ENCODE data around the gene TTC28. TPM values are rescaled to one million over a fixed set of nuclear protein-coding genes. Genes with fewer than 3 reads are reported as not detected.
"Not testable (repeated sequence)": the region's sequence is repeated elsewhere in the genome, so short reads cannot be mapped to it uniquely, and the experiment has no call there.

TTC28 gene
- 10 to 100 TPM; 26.1 to 75.6 (median 36.7) TPM for total RNA-seq
- 1 to 10 TPM; 3.4 to 9.6 (median 6.6) TPM for polyA plus RNA-seq
- long read RNA-seq, donor 1, result 0 reads
- long read RNA-seq, donor 2, result 0 reads
- long read RNA-seq, donor 3, partial matches to known transcripts, result 6 of 6 reads
- long read RNA-seq, donor 3, other reads (novel, unspliced or antisense), result 0 of 6 reads
- long read RNA-seq, donor 4, partial matches to known transcripts, result 0 of 3 reads
- long read RNA-seq, donor 4, other reads (novel, unspliced or antisense), result 3 of 3 reads
- long read RNA-seq, donor 5, full-length matches to known transcripts, result 3 of 18 reads
- long read RNA-seq, donor 5, partial matches to known transcripts, result 9 of 18 reads
- long read RNA-seq, donor 5, other reads (novel, unspliced or antisense), result 6 of 18 reads
- long read RNA-seq, donor 6, partial matches to known transcripts, result 0 of 2 reads
- long read RNA-seq, donor 6, other reads (novel, unspliced or antisense), result 2 of 2 reads
- long read RNA-seq, donor 7, partial matches to known transcripts, result 0 of 1 reads
- long read RNA-seq, donor 7, other reads (novel, unspliced or antisense), result 0 of 1 reads
- long read RNA-seq, donor 8, partial matches to known transcripts, result 0 of 1 reads
- long read RNA-seq, donor 8, other reads (novel, unspliced or antisense), result 0 of 1 reads
- long read RNA-seq, donor 9, result 0 reads
- long read RNA-seq, donor 10, partial matches to known transcripts, result 0 of 1 reads
- long read RNA-seq, donor 10, other reads (novel, unspliced or antisense), result 0 of 1 reads

DNA sequence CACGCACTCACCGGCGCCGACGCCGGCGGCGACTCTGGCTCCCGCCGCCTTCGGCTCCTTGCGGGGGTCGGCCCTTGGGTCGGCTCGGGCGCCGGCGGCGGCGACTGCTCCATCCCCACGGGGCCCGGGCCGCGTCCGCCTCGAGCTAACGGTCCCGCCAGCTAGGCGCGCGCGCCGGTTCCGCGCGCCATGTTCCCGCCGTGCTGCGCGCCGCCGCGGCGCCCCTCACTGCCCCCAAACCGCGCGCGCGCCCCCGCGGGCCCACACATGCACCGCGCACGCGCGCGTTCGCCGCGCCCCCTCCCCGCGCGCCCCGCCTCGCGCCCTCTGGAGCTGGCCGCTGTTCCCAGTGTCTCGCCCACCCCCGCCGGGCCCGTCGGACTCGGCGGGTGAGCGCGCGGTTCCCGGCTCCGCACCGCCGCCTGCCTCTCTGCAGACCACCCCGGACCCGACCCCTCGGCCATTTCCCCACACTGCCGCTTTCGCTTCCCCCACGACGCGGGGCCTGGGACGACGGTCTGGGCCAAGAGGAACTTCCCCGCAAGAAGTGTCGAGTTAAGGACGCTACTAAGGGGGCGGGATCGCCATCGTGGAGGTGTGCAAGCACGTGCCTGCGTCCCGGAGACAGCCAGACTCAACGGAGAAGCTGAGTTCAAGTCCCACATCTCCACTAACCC is at the start of gene TTC28:
Gene TTC28, minus strand, starts transcription at position 230 of the 677 bp plus-strand sequence. Its CDS starts 117 bp downstream, at position 113.
- H3K36me3 ChIP-seq (replicated peaks in 1 of 2); H3K27me3 ChIP-seq; intact Hi-C loops (cut with DNase I); H3K9me3 ChIP-seq (replicated peaks in 1 of 3); H3K4me1 ChIP-seq (replicated peaks in 1 of 2): not testable (repeated sequence)
- peak within 1 kb of the TSS in 3 of 5 donors; percentile 62 to 82 (median 70) for H3K27ac ChIP-seq
- peak within 1 kb of the TSS in 3 of 4 donors; percentile 60 to 94 (median 73) for H3K4me3 ChIP-seq
- peak; percentile 70 to 89 (median 84) for DNase-seq
- TF ChIP-seq POLR2A (IDR thresholded peaks at IDR 0.05), result peak; percentile 18 to 47
- 0 to 9% (median 3%) methylated on average over 19 to 101 of the region's 101 CpGs for WGBS, 4 donors

DNA sequence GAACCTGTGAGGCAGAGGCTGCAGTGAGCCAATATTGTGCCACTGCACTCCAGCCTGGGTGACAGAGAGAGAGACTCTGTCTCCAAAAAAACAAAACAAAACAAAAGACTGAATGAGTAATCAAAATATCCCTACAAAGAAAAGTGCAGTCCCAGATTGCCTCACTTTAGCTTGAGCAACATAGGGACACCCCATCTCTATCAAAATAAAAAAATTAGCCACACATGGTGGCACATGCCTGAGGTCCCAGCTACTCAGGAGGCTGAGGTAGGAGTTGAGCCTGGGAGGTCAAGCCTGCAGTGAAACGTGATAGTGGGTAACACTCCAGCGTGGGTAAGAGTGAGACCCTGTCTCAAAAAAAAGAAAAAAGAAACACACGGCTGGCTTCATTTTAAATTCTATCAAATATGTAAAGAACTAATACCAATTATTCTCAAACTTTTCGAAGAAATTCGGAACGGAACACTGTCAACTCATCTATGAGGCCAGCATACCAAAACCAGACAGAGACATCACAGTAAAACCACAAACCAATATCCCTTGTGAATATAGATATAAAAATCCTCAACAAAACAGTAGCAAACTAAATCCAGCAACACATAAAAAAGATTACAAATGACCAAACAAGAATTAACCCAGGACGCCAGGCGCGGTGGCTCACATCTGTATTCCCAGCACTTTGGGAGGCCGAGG is 49.1 kb upstream of the TTC28 start:
- Histone ChIP-seq H3K27ac (no peak overlapping the region), H3K27me3 (no peaks in the 10 kb centered on the region), H3K9me3 (replicated peaks in 1 of 3) (no peaks in the 10 kb centered on the region), H3K4me1 (replicated peaks in 1 of 2) (no peaks in the 10 kb centered on the region), H3K36me3 (replicated peaks in 1 of 2) (no peaks in the 10 kb centered on the region), H3K4me3 (no peak overlapping the region)
- WGBS, 4 donors, result 92 to 95% (median 94%) methylated on average over 10 of the region's 10 CpGs
- intact Hi-C loops (cut with DNase I), result no loop called here
- no peak for DNase-seq
- TF ChIP-seq, protein P1, sequence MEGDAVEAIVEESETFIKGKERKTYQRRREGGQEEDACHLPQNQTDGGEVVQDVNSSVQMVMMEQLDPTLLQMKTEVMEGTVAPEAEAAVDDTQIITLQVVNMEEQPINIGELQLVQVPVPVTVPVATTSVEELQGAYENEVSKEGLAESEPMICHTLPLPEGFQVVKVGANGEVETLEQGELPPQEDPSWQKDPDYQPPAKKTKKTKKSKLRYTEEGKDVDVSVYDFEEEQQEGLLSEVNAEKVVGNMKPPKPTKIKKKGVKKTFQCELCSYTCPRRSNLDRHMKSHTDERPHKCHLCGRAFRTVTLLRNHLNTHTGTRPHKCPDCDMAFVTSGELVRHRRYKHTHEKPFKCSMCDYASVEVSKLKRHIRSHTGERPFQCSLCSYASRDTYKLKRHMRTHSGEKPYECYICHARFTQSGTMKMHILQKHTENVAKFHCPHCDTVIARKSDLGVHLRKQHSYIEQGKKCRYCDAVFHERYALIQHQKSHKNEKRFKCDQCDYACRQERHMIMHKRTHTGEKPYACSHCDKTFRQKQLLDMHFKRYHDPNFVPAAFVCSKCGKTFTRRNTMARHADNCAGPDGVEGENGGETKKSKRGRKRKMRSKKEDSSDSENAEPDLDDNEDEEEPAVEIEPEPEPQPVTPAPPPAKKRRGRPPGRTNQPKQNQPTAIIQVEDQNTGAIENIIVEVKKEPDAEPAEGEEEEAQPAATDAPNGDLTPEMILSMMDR (IDR thresholded peaks at IDR 0.05), result no peak
- TF ChIP-seq POLR2A (IDR thresholded peaks at IDR 0.05), result no peak

DNA sequence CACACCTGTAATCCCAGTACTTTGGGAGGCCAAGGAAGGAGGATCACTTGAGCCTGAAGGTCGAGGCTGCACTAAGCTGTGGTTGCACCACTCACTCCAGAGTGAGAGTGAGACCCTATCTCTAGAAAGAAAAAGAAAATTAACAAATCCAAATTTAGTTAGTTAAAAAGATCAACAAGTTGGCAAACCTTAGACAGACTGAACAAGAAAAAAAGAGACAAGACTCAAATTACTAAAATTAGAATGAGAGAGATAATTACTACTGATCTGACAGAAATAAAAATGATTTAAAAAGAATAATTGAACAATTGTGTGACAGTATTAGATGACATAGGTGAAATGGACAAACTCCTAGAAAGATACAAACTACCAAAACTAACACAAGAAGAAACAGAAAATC is 48.4 kb upstream of the TTC28 start:
- DNase-seq, result no peak
- H3K36me3 ChIP-seq (replicated peaks in 1 of 2), result no peaks in the 10 kb centered on the region
- H3K27ac ChIP-seq, result no peak overlapping the region
- no peak overlapping the region for H3K4me3 ChIP-seq
- intact Hi-C loops (cut with DNase I), result no loop called here
- H3K9me3 ChIP-seq (replicated peaks in 1 of 3), result no peaks in the 10 kb centered on the region
- no peak for TF ChIP-seq POLR2A (IDR thresholded peaks at IDR 0.05)
- TF ChIP-seq, protein P1 (IDR thresholded peaks at IDR 0.05), result no peak
- H3K4me1 ChIP-seq (replicated peaks in 1 of 2), result no peaks in the 10 kb centered on the region
- H3K27me3 ChIP-seq, result no peaks in the 10 kb centered on the region
- WGBS, 4 donors, result 85 to 93% (median 89%) methylated on average over 1 of the region's 1 CpG

DNA sequence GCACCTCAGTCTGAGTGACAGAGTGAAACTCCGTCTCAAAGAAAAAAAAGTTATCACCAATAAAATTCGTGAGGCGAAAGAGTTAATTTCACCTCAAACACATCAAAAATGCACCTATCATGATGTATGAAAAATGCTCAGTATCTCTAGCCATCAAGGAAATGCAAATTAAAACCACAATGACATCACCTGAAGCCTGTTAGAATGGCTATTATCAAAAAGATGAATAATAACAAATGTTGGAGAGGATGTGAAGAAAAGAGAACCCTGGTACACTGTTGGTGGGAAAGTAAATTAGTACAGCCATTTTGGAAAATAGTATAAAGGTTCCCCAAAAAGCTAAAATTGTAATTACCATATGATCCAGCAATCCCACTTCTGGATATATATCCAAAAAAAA is 38.4 kb upstream of the TTC28 start:
- Histone ChIP-seq H3K27ac (no peak overlapping the region), H3K9me3 (replicated peaks in 1 of 3) (no peaks in the 10 kb centered on the region), H3K36me3 (replicated peaks in 1 of 2) (no peaks in the 10 kb centered on the region), H3K4me1 (replicated peaks in 1 of 2) (peaks cover 0 to under 1% of the 10 kb centered on the region in 2 donors), H3K27me3 (no peaks in the 10 kb centered on the region), H3K4me3 (no peak overlapping the region)
- no peak for DNase-seq
- intact Hi-C loops (cut with DNase I), result no loop called here
- TF ChIP-seq, protein P1 (IDR thresholded peaks at IDR 0.05), result no peak
- TF ChIP-seq POLR2A (IDR thresholded peaks at IDR 0.05), result no peak
- WGBS, 4 donors, result 91 to 94% (median 92%) methylated on average over 3 of the region's 3 CpGs
